AG04449 (cell line): ENCODE data around the gene ZNF736.
"Not testable (repeated sequence)": the region's sequence is repeated elsewhere in the genome, so short reads cannot be mapped to it uniquely, and the experiment has no call there.

Experiments used
- CTCF ChIA-PET: fragments of 350-600 bp; formaldehyde crosslinking; extraction: SDS; loops from one replicate; lab custom pipeline; 2021; ENCODE audit warnings: antibody characterized with exemption; lab: Yijun Ruan, JAX
- POLR2A ChIA-PET: fragments of 400-600, 350-600 bp; formaldehyde crosslinking; extraction: SDS; loops from one replicate; lab custom pipeline; 2020; ENCODE audit warnings: antibody characterized with exemption, inconsistent platforms; lab: Yijun Ruan, JAX
- DNase-seq: peaks from one replicate; pipeline ENCODE4 v3.0.0-alpha.2; 2010; ENCODE audit warnings: low read depth, low spot score
- H3K4me3 ChIP-seq: 2 replicates; pipeline ENCODE4 v1.5.1; 2011; ENCODE audit warnings: low read depth, mild to moderate bottlenecking, control low read depth, low read length
- CTCF ChIP-seq: IDR thresholded peaks from one replicate; pipeline ENCODE4 v1.5.1; 2011; ENCODE audit warnings: mild to moderate bottlenecking, moderate library complexity, low read length, control low read depth, inconsistent platforms; ENCODE audit not compliant: insufficient read depth; ENCODE audit errors: missing control alignments

ZNF736 gene

GRCh38 chr7:64320547-64321513, 7.1 kb downstream of the ZNF736 start:
- ChIA-PET POLR2A (no interaction called here), CTCF (no interaction called here)
- no peak for DNase-seq
- no peak for TF ChIP-seq CTCF
- no peak overlapping the region for H3K4me3 ChIP-seq

- CTCF ChIA-PET, POLR2A ChIA-PET, H3K4me3 ChIP-seq, DNase-seq: not testable (repeated sequence)
These were observed 10.4 kb downstream of the ZNF736 start for GRCh38 chr7:64324166-64324565.

GRCh38 chr7:64348713-64349210, 35.0 kb downstream of the ZNF736 start:
- H3K4me3 ChIP-seq, POLR2A ChIA-PET, DNase-seq, CTCF ChIA-PET: not testable (repeated sequence)

GRCh38 chr7:64359543-64359942, 45.8 kb downstream of the ZNF736 start:
- H3K4me3 ChIP-seq: no peak overlapping the region
- CTCF ChIA-PET: no interaction called here
- no peak for TF ChIP-seq CTCF
- POLR2A ChIA-PET: no interaction called here
- no peak for DNase-seq

GRCh38 chr7:64371116-64371515, 57.4 kb downstream of the ZNF736 start:
- CTCF ChIA-PET: no interaction called here

GRCh38 chr7:64373017-64373416, 59.3 kb downstream of the ZNF736 start:
- no peak for DNase-seq
- no peak overlapping the region for H3K4me3 ChIP-seq
- ChIA-PET POLR2A (no interaction called here), CTCF (no interaction called here)
- TF ChIP-seq CTCF: no peak

More at GRCh38 chr7:64371116-64371515, 57.4 kb downstream of the ZNF736 start:
- POLR2A ChIA-PET: no interaction called here
- DNase-seq: no peak
- no peak for TF ChIP-seq CTCF
- H3K4me3 ChIP-seq: no peak overlapping the region

- POLR2A ChIA-PET: no interaction called here
- CTCF ChIA-PET: no interaction called here
- DNase-seq: no peak
- no peak overlapping the region for H3K4me3 ChIP-seq
- TF ChIP-seq CTCF: no peak
These were observed 86.6 kb downstream of the ZNF736 start for GRCh38 chr7:64400401-64400800.
